Epithelial cell of esophagus (primary cell): ENCODE data around the gene CR1L.
A peak's percentile ranks its signal among the peaks of the same experiment; 100 is the strongest.
"Not testable (repeated sequence)": the region's sequence is repeated elsewhere in the genome, so short reads cannot be mapped to it uniquely, and the experiment has no call there.

Source experiments
- DNase-seq: peaks from one replicate; pipeline ENCODE4 v3.0.0; 2010; ENCODE audit warnings: low read depth
- H3K4me3 ChIP-seq: 2 replicates; pipeline ENCODE4 v1.5.1; 2011; ENCODE audit warnings: mild to moderate bottlenecking, low read length, control low read depth
- TF ChIP-seq, protein P1 (sequence below): IDR thresholded peaks from 2 replicates; pipeline ENCODE4 v1.5.1; 2011; ENCODE audit warnings: low read depth, mild to moderate bottlenecking, low read length, control low read depth, inconsistent platforms; ENCODE audit not compliant: insufficient read depth; ENCODE audit errors: missing control alignments

The CR1L gene

DNA sequence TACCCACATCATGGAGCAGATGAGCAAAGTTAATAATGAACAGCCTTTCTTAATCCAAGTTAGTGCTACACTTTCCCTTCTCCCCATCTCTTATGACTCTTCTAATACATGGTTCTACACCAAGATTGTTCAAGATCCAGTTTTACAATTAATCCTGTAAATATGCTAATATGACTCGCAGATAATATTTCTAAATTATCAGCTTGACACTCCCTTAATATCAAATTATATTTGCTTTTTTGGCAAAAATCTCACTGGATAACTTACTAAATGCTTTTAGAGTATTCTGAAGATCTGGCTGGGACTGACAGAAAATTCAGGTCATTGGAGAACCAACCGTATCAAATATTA lies 24.4 kb upstream of the CR1L start:
- TF ChIP-seq, protein P1, sequence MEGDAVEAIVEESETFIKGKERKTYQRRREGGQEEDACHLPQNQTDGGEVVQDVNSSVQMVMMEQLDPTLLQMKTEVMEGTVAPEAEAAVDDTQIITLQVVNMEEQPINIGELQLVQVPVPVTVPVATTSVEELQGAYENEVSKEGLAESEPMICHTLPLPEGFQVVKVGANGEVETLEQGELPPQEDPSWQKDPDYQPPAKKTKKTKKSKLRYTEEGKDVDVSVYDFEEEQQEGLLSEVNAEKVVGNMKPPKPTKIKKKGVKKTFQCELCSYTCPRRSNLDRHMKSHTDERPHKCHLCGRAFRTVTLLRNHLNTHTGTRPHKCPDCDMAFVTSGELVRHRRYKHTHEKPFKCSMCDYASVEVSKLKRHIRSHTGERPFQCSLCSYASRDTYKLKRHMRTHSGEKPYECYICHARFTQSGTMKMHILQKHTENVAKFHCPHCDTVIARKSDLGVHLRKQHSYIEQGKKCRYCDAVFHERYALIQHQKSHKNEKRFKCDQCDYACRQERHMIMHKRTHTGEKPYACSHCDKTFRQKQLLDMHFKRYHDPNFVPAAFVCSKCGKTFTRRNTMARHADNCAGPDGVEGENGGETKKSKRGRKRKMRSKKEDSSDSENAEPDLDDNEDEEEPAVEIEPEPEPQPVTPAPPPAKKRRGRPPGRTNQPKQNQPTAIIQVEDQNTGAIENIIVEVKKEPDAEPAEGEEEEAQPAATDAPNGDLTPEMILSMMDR = no peak
- DNase-seq = no peak
- H3K4me3 ChIP-seq = no peak overlapping the region

DNA sequence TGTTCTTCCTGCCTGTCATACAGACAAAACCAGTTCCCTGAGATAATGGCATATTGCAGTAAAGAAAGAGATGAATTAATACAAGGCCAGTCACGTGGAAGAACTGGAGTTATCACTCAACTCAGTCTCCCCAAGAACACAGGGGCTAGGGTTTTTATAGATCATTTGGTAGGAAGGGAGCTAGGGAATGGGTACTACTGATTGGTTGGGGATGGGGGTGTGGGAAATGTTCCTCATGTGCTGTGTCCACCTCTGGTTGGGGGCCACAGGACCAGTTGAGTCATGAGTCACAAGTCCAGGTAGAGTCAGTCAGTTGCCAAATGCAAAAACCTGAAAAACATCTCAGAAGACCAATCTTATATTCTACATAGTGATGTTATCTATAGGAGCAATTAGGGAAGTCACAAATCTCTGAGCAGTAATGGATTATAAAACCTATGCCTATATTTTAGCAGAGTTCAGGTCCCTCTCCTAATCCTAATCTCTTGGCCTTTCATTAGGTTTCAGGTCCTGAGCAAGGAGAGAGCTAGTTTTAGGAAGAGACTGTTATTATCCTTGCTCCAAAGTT lies 19.3 kb upstream of the CR1L start:
- not testable (repeated sequence) for H3K4me3 ChIP-seq, DNase-seq

DNA sequence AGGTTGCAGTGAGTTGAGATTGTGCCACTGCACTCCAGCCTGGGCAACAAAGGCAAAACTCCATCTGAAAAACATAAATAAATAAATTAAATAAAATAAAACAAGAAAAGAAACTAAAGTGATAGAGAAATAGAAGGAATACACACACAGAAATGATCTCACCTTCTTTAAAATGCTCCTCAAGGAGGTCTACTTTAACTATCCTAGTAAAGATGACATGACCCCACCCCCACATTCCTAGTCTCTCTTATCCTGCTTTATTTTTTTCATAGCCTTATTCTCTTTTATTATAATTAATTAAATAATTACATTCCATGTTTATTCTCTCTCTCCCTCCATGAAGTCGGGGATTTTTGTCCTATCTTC lies 18.0 kb upstream of the CR1L start:
- no peak for DNase-seq
- TF ChIP-seq, protein P1 = no peak
- no peak overlapping the region for H3K4me3 ChIP-seq

DNA sequence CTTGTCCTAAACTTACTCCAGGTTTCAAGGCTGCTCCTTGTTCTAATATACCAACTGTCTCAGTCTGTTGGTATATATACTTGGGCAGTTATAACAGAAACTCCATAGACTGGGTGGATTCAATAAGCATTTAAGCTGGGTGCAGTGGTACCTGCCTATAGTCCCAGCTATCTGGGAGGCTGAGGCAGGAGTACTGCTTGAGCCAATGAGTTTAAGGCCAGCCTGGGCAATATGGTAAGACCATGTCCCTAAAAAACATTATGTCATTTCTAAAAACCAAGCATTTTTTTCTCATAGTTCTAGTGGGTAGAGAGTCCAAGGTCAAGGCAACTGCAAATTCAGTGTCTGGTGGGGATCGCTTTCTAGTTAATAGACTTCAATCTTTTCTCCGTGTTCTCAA lies 17.4 kb upstream of the CR1L start:
- TF ChIP-seq, protein P1 = no peak
- no peak overlapping the region for H3K4me3 ChIP-seq
- no peak for DNase-seq

DNA sequence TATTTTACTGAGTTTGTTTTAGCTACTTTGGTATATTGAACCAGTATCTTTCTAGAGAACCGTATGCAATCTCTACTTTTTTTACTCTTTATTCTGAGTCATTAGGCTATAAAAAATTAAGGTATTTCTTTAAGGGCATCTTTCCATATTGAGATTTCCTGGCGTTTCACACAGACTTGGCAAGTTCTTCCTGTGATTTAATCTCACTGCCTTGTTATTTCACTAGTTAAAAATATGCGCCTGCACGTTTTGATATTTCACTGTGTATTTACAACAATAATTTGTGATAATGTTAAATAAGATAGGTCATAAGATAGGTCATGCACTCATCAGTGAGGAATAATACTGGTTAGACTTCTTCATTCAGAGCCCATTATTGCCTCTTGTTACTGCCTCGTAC lies 16.2 kb upstream of the CR1L start:
- TF ChIP-seq, protein P1 = no peak
- DNase-seq = no peak
- no peak overlapping the region for H3K4me3 ChIP-seq

DNA sequence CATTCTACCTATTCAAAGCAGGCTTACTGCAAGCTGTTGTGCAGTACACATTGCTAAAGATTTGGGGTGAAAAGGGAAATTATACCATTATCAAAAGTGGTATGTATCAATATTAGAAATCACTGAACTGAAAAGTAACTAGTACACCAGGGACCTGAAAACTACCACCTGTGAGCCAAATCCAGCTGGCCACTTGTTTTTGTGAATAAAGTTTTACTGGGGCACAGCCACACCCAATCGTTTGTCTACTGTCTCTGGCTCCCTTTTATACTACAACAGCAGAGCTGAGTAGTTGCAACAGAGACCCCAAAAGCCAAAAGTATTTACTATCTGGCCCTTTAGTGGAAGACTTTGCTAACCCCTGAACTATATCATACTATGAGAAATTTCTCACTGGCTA lies 13.8 kb upstream of the CR1L start:
- TF ChIP-seq, protein P1 = no peak
- no peak for DNase-seq
- H3K4me3 ChIP-seq = no peak overlapping the region

DNA sequence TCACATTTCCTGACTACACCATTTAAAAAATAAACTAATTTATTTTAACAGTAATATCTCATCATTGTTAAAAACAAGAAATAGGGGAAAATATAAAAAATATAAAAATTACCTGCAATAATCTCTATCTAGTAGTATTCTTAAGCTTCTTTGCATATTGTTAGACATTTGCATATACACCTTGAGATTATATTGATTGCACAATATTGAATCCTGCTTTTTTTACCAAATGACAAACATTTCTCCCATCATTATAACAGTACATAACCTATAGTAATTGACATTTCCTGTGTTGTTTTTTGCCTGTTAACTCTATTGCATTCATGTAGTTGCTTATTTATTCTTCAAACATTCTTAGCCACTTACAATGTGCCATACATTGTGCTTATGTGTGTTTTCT lies 11.7 kb upstream of the CR1L start:
- no peak for DNase-seq
- H3K4me3 ChIP-seq = no peak overlapping the region
- TF ChIP-seq, protein P1 = no peak

DNA sequence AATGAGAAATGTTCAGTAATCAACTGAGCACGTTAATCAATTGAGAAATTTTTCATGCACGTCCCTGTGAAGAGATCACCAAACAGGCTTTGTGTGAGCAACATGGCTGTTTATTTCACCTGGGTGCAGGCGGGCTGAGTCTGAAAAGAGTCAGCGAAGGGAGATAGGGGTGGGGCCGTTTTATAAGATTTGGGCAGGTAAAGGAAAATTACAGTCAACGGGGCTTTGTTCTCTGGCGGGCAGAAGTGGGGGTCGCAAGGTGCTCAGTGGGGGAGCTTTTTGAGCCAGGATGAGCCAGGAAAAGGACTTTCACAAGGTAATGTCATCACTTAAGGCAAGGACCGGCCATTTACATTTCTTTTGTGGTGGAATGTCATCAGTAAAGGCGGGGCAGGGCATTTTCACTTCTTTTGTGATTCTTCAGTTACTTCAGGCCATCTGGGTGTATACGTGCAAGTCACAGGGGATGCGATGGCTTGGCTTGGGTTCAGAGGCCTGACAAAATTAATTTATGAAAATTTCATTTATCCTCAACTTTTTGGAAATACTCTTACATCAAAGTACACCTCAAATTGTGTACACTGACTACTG lies 11.1 kb upstream of the CR1L start:
- H3K4me3 ChIP-seq, DNase-seq: not testable (repeated sequence)

DNA sequence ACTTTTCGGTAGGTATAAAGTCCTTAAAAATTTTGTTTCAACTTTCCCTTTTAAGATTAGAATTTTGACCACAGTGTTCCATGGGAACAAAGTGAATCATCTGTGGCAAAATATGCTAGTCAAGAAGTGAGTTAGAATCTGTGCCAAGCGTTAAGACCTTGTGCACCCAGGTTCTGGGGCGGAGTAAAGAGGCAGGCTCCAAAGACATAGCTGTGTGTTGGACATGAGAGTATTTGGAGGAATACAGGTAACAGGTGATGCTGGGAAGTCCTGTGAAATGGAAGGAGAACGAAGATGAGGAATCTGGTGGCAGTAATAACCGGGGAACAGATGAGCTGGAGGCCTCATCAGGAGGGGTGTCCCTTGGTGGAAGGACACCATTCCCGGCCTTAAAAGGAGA lies 10.6 kb upstream of the CR1L start:
- H3K4me3 ChIP-seq, DNase-seq: not testable (repeated sequence)

DNA sequence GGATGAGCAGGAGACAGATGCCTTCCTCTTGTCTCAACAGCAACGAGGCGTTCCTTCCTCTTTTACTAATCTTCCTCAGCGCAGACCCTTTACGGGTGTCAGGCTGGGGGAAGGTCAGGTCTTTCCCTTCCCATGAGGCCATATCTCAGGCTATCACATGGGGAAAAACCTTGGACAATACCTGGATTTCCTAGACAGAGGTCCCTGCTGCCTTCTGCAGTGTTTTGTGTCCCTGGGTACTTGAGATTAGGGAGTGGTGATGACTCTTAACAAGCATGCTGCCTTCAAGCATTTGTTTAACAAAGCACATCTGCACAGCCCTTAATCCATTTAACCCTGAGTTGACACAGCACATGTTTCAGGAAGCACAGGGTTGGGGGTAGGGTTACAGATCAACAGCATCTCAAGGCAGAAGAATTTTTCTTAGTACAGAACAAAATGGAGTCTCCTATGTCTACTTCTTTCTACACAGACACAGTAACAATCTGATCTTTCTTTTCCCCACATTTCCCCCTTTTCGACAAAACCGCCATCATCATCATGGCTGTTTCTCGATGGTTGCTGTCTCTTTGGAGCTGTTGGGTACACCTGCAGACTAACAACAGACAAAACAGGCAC lies 9.3 kb upstream of the CR1L start:
- DNase-seq, H3K4me3 ChIP-seq: not testable (repeated sequence)

DNA sequence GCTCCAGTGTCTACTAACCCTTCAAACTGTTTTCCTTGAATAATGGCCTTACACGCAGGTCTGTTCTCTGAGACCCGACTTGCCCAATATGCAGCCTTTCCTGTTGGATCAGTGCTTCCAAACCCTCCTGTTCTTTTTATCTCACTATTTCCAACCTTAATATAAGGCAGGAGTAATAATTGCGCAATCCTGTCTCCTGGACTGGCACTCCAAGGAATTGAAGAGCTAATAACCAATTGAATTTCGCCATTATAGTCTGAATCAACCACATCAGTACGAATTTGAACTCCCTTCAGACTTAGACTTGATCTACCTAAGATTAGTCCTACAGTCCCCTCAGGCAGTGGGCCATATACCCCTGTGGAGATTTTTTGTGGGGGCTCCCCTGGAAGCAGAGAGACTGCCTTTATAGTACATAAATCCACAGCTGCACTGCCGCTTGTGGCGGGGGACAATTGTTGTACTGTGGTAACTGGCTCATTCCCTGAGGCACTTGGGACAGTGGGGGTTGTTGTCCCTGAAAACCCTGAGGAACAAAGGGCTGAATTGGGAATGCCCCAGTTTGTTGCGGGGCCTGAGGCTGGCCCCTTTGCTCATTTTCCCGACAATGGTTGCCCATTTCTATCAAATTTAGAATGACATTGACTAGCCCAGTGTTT lies 6.3 kb upstream of the CR1L start:
- not testable (repeated sequence) for H3K4me3 ChIP-seq
- peak; percentile 23 for DNase-seq
